HG02623 (cell line): ENCODE measurements around the gene GRAMD4.

Experiments
- ATAC-seq: cut with Tn5 transposase; IDR thresholded peaks from one replicate; pipeline ENCODE4 v1.9.1; 2021; ENCODE audit warnings: moderate library complexity; ENCODE audit not compliant: unreplicated experiment

Gene GRAMD4

DNA sequence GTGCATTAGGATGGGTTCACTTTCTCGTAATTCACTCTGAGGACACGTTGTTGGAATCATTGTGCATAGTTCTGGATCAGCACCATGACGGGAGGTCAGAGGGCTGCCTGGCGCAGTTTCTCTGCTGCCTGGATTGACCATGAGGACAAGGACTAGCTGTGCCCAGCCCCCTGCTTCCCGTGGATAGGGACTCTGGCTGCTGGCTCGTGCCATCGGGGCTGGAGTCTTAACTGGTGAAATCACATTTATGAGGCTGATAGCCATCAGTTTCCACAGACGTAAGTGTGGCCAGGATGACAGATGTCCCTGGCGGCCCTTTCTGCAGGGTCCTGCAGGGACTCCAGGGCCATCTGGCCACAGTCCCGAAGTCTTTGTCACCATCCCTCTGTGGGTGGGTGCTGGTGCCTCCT, 24.1 kb upstream of the GRAMD4 start:
- no peak for ATAC-seq

DNA sequence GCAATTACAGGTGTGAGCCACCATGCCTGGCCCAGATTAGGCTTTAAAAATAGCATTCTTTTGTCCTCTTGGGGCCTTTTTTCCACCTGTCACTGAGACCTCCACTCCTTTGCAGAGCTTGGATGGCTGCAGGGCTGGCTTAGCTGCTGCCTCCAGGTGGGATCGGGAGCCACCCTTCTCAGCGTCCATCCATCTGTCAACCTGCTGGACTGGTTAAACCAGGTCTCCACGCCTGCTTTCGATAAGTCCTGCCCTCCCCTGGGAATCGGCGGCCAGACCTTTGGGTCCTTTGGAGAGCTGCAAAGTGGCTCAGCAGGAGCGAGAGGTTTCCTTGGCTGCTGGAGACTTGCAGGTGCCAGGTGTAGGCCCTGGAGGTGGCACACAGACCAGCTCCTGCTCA, 23.4 kb upstream of the GRAMD4 start:
- ATAC-seq: no peak

DNA sequence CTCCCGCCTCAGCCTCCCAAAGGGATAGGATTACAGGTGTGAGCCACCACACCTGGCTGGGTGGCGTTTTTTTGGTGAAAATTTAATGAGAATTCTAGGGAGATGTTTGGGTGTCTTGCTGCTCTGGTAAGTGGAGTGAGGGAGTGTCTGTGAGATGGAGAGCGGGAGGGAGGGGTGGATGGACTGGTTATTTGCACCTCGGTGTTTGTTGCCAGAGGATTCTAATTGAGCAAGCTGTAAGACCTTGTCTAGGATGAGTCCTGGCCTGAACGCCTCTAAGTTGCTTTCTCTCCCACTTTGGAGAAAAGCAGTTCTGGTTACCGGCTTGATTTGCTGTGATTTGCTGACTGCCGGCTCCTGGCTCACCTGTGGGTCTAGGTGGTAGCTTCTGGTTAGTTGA, 22.0 kb upstream of the GRAMD4 start:
- ATAC-seq: no peak

DNA sequence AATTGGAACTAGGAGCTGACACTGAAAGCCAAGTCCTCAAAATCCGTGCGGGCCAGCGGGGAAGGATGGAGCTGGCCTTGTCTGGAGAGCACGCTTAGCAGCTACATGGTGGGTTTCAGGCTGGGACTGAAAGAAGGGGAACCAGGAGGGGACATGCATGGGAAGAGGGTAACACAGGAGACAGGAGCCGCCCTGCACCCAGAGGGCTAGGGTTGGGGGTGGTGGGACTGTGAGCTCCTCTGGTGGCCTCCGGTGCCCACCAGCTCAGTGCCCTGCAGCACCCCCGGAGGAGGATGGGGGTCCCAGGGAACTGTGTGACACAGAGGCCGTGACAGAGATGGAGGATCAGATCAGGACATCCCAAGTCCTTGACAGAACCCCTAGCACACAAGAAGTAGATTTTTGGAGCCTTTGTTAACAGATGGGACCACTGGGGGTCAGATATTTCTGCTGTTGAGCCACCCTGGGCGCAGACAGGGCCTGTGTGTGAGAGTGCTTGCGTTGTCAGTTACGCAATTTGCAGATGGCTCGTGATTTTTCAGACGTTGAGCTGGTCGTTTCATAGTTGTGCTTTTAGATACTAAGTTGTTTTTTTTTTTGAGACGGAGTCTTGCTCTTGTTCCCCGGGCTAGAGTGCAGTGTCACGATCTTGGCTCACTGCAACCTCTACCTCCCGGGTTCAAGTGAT, 21.3 kb upstream of the GRAMD4 start:
- ATAC-seq: no peak

DNA sequence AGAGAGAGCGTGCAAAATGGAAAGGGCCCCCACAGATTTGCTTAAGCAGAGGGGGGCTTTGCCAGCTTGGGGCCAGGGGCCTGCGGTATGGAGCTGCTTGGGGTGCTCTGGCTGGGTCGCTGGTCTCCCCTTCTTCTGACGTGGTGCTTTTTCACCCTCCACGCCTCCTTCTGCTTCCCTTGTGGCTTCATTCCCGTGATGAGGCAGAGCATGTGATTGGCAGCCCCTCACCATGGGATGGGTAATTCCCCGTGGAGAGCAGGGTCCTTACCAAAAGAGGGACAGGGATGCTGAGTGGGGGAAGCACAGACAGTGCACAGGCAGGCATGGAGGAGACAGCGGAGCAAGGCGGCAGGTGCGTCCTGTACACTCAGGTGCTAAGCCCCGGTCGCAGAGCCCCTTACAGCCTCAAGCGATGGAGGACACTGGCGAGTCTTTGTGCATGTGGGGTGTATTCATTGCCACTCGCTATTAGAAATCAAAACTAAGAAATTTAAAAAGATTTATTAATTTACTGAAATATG, 19.9 kb upstream of the GRAMD4 start:
- ATAC-seq: no peak

DNA sequence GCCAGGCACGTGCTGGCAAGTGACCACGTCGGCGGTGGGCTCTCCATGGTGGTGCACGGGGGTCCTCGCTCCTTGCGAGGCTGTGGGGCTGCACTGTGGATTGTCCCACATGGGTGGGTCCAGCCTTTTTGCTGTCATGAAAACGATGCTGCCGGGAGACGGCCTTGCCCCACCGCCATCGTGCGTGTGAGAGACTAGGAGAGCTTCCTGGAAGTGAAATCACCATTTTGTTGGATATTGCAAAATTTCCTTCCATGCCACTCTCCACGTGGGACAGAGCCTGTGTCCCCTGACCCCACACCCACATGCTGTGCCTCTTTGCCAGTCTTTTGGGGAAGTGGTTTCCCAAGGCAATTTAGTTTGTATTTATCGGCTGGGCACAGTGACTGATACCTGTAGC, 18.2 kb upstream of the GRAMD4 start:
- no peak for ATAC-seq

DNA sequence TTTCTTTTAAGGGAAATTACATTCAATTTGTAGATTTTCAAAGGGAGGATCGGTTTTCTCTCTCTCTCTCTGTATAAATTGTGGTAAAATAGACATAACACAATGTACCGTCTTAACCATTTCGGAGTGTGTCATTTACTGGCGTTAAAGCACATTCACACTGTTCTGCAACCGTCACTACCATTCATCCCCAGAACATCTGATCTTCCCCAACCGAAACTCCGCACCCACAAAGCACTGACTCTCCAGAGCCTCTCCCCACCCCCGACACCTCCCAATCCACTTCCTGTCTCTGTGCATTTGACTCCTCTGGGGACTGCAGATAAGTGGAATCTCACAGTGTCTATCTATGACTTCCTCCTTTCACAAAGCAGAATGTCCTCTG, 15.9 kb upstream of the GRAMD4 start:
- no peak for ATAC-seq

DNA sequence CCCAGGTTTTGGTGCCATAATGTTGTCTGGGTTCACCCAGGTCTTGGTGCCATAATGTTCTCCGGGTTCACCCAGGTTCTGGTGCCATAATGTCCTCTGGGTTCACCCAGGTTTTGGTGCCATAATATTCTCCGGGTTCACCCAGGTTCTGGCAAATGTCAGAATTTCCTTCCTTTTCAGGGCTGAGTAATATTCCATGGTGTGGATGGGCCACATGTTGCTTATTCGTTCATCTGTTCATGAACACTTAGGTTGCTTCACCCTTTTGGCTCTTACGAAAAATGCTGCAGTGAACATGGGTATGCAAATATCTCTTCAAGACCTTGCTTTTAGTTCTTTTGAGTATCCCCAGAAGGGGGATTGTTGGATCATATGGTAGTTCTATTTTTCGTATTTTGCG, 15.1 kb upstream of the GRAMD4 start:
- ATAC-seq: no peak

DNA sequence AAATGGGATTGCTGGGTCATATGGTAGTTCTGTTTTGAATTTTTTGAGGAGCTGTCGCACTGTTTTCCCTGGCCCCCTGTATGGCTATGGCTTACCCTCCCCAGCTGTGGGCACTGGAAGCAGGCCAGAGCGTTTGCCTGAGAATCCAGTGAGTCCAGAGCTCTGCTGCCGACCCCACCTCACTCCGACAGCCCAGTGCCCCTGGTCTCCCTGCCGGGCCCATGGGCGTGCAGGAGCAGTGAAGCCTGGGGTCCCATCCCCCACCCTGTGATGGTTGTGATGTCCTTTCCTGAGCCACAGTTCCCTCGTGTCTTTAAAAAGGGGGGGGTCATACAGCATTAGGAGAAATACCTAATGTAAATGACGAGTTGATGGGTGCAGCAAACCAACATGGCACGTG, 13.3 kb upstream of the GRAMD4 start:
- ATAC-seq: no peak

DNA sequence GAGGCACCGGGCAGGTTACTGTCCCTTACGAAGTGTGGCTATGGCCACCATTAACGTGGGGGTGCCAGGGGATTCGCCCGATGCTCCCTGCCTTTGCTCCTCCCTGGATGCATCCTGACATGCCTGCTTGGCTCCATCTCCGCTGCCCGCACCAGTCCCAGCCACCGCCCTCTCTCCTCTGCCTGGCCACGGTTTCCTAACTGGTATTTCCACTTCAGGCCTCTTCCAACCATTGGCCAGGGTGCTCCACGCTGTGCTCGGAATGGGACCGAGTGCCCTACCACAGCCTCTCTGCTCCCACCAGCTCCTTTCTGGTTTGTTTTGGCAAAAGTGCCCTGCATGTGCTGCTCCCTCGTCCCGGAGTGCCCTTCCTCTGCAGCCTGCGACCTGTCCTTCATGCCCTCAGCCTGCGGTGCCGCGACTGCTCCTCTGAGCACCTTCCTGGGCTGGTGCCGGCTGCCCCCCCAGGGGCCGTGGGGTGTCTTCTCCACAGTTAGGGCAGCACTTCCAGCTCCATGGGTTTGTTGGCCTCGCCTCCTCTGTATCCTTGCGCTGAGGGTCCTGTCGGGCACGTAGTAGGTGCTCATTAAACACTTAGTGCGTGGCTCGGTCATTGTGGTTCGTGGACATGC, 12.6 kb upstream of the GRAMD4 start:
- no peak for ATAC-seq

DNA sequence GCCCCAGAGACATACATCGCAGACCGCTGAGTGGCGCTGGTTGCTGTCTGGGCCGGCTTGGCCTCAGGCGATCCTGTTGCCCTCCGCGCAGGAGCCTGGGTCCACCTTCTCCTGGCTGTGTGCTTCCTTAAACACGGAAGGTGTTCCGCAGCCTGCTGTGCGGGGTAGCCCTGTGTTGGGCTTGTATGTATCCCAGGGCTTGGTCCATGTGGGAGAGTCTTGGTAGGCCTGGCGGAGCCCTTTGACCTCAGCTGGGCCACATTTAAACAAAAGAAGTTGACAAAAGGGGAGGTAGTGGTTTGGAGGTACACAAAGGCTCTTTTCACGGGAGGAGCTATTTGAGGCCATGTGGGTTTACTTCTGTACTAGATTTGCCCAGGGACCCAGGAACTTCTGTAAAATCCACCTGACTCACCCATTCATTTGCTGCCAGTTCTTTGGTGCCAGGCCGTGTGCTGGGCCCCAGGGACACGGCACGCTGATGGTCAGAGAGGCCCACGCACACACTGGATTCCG, 11.0 kb upstream of the GRAMD4 start:
- ATAC-seq: no peak

DNA sequence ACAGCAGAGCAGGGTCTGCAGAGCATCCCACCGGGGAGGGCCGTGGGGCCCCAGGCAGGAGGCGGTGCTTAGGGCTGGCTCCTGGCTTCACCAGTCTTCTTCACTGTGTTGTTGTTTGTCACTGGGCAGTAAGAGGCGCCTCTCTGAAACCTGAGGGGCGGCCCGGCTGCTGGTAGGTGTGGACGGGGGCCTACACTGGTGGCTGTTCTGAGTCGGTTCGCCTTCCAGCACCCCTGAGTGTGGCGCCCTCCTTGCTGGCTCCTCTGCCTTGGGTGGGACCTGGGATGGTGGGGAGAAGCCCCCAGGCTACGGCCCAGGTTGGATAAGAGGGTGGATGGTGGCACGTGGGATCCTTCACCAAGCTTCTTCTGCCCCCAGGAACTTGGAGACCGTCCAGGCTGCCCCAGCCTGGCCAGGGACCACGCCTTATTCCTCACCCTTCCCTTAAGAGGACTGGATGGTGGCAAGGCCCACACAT, 10.4 kb upstream of the GRAMD4 start:
- no peak for ATAC-seq

DNA sequence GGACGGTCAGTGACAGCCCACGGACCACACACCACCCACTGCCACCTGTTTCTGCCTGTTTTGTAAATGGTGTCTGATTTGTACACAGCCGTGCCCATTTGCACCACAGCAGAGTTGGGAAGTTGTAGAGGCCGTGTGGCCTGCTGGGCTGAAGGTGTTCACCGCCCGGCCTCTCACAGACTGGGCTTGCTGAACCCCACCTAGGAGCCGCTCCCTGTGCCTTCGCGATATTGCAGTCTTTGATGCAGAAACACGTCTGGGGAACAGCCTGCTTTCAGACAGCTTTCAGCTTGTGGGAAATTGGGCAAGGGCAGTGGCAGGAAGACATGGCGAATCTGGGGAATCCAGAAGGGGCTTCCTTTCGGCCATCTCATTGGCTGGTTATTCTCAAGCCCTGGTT, 9.8 kb upstream of the GRAMD4 start:
- ATAC-seq: no peak

DNA sequence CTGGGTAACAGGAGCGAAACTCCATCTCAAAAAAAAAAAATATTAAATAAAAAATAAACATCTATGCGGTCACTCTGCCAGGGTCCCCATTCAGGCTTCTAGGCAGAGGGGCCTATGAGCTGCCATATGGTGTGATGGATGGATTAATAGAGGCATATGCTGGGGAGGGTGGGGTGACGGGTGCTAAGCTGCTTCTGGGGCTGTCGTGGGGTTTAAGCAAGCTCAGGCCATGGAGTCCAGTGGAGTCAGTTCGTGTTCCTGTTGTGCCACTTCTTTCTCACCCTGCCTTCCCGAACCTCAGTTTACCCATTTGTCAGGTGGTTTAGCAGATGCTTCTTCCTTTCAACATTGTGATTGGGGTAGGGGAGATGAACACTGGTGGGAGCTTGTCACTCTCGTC, 9.0 kb upstream of the GRAMD4 start:
- ATAC-seq: no peak

DNA sequence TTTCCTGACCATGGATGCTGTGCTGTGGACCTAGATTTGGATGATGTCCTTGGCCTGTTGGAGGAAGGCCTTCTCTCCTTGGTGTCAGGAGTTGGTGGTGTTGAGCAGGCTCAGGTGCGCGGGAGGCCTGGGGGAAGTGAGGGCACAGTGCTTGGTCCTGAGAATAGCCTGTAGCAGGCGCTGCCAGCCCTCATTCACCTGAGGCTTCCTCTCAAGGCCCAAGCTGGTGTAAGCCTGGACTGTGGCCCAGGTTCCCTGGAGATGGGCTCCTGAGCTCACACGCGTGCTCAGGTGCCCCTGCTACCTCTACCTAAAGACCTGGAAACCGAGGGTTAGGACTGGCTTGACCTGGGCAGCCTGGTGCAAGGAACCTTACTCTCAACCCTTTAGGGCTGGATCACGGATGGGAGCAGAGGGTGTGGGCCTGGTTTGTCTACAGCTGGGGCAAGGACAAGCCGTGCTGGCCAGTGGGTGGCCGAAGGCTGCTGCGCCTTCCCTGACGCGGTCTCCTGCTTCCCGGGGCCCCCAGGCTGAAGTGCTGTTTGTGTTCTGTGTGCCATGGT, 7.8 kb upstream of the GRAMD4 start:
- ATAC-seq: no peak

DNA sequence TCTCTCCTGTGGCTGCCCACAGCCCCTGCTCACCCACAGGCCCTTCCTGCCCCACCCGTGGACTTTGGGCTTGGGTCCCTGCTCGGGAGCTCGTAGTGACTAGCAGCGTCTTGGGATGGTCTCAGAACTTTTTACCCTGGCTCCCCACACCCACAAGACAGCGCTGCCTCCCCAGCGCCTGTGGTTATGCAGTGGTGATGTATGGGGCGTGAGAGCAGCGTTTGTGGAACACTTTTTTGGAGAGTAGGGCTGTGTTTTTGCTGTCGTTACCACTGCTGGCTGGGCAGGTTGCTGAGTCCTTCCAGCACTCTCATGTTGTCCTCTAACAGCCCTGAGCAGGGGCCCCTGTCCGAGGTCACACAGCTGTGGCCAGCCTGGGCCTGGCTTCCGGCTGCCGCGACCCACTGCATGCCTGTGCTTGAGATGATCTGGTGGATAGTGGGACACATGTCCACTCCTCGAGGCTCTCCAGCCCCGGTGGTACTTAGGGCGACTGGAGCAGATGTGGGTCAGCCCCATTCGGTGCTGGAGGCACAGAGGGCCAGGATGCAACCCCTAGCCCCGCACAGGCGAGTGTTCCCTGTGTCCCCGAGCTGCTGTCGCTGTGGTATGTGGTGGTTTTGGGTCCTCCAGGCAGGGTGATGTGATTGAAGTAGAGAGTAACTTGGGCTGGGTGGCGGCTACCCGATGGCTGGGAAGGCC, 7.1 kb upstream of the GRAMD4 start:
- no peak for ATAC-seq

DNA sequence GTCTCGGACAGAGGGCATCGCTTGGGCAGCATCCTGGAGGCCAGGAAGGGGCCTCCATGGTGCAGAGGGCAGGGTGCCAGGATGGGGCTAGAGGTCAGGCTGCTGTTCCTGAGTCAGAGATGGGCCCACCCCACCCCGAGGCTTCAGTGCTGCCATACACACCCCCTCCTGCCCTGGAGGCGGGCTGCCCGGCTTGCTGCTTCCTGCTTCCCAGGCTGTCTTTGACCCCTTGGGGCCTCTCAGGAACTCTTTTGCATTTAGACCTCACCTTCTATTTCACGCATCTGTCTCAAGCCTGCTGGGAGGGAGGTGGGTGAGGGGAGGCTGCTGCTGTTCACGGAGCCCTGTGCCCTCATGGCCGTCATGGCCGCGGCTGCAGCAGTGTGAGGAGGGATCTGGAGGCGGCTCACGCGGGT, 6.6 kb upstream of the GRAMD4 start:
- ATAC-seq: no peak

DNA sequence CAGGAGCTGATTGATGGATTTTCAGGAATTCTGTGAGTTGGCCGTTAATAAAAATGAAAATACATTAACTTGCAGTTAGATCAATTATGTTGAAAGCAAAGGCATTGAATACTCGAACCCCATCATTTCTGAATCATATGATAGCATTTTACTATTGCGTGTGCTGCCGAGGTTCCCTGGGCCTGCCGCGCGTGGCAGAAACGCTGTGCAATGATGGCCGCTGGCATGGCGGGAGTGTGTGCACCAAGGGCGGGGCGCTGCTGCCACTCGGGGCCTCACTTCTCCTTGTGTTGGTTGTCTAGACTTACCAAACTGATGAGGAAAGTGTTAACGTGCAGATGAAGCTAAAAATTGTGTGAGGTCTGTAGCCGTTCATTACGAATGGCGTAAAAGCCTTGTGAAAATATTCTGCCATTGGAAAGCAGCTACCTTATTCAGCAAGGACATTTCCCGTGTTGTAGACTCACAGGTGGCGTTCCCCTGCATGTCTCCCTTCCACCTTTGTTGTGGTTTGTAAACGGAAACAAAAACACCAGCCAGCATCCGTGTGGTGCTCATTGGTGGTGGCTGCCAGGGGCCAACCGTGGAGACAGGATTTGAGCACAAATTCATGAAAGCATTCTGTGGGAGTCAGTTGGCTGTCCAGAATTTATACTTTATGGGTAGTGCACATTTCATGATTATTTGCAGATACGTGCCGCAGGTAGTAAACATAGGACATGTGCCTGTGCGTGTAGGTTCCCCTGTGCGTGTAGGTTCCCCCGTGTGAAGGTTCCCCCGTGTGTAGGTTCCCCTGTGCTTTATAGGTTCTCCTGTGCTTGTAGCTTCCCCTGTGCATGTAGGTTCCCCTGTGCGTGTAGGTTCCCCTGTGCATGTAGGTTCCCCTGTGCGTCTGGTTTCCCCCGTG, 5.9 kb upstream of the GRAMD4 start:
- ATAC-seq: no peak

DNA sequence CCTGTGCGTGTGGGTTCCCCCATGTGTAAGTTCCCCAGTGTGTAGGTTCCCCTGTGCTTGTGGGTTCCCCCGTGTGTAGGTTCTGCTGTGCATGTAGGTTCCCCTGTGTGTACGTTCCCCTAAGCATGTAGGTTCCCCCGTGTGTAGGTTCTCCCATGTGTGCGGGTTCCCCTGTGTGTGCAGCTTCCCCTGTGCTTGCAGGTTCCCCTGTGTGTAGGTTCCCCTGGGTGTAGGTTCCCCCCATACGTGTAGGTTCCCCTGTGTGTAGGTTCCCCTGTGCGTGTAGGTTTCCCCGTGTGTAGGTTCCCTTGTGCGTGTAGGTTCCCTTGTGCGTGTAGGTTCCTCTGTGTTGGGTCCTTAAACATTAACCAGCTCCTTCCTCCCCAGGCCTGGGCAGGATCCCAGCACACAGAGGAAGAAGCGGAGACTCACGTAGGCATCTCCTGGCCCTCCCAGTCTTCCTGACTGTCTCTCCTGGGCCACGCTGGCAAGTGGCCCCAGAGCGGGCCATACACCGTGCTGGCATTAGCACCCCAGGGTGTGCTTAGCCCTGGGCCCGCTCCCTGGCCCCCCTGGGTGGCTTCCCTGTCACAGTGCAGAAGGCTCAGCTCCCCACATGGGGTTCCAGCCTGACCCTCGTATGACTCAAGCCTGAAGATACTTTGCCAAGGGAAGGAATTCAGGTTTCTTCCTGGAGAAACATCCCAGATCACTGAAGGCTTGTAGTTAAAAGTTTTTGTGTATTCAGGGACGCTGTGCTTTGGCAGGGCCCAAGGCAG, 2.8 kb upstream of the GRAMD4 start:
- no peak for ATAC-seq
